ENCODE results near the gene GRID1.

Gene GRID1

DNA sequence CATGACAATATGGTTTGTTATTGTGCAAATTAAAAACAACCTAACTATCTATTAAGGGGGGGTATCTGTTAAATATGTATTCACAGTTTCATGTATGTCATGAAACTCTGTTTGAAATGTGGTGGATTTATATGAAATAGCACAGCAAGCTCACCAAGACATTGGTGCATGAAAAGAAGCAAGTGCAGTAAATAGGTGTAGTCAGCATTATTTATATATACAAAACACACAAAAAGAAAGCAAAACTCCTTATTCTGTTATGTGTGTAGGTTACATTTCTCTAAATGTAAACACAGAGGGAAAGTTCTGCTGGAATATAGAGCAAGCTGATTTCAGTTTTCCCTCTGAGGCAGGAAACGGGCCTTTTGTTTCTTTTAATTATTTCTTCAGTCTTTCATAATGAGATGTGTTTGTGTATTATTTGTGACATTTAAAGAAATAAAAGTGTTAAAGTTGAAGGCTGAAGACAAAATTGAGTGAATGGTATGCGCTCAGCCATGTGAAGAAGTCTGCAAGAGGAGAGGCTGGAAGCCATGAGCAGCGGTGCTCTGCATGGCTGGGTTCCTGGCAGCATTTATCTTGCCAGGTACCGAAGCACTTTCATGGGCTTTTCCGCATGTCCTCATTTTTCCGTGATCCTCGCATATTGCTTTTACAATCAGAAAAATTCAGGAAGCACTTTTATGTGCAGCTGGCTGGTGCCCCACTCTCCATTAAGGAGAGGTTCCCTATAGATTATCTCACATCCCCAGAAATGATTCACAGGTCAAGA, 38.5 kb downstream of the GRID1 start:
- TF ChIP-seq, protein P1, sequence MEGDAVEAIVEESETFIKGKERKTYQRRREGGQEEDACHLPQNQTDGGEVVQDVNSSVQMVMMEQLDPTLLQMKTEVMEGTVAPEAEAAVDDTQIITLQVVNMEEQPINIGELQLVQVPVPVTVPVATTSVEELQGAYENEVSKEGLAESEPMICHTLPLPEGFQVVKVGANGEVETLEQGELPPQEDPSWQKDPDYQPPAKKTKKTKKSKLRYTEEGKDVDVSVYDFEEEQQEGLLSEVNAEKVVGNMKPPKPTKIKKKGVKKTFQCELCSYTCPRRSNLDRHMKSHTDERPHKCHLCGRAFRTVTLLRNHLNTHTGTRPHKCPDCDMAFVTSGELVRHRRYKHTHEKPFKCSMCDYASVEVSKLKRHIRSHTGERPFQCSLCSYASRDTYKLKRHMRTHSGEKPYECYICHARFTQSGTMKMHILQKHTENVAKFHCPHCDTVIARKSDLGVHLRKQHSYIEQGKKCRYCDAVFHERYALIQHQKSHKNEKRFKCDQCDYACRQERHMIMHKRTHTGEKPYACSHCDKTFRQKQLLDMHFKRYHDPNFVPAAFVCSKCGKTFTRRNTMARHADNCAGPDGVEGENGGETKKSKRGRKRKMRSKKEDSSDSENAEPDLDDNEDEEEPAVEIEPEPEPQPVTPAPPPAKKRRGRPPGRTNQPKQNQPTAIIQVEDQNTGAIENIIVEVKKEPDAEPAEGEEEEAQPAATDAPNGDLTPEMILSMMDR (conservative IDR thresholded peaks at IDR 0.05): no peak

DNA sequence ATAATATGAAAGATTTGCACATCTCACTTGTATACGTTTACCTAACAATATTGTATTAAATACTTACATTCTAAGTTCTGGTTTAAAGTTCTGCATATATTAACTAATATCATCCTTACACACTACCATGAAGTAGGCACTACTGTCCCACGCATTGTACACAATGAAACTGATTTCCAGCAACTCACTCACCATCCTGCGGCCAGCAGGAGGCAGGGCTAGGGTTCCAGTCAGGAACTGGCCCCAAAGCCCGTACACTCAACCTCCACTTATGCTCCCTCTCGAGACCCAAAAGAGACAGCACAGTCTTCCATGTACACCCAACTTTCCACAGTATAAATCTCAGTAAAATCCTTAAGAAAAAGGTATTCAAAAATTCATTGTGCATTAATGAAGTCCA, 41.4 kb downstream of the GRID1 start:
- H3K27ac ChIP-seq: no peak overlapping the region
- TF ChIP-seq, protein P1 (conservative IDR thresholded peaks at IDR 0.05): no peak

More for the DNA sequence above, 38.5 kb downstream of the GRID1 start:
- no peak overlapping the region for H3K27ac ChIP-seq

GRCh38 chr10:86321568-86321967, 45.0 kb downstream of the GRID1 start:
- no peak overlapping the region for H3K27ac ChIP-seq

DNA sequence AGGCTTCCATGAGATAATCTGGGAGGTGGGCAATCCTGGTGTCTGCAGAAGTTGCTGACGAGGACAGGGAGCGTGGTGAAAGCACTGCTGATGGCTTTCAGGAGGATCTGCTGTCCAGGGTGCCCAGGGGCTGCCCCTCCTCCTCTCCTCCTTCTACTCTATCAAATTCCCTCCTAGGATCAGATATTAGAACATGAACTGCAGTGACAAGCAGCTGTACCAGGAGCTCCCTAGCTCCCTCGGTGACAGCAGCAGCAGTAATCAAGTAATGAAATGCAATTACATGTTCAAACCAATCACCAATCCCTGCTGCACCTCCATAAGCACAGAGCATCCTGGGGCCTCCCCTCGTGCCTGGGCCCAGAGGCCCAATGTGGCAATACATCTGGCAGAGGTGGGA, 46.9 kb downstream of the GRID1 start:
- TF ChIP-seq, protein P1 (conservative IDR thresholded peaks at IDR 0.05): no peak
- H3K27ac ChIP-seq: no peak overlapping the region

More at GRCh38 chr10:86321568-86321967, 45.0 kb downstream of the GRID1 start:
- TF ChIP-seq, protein P1 (conservative IDR thresholded peaks at IDR 0.05): no peak

DNA sequence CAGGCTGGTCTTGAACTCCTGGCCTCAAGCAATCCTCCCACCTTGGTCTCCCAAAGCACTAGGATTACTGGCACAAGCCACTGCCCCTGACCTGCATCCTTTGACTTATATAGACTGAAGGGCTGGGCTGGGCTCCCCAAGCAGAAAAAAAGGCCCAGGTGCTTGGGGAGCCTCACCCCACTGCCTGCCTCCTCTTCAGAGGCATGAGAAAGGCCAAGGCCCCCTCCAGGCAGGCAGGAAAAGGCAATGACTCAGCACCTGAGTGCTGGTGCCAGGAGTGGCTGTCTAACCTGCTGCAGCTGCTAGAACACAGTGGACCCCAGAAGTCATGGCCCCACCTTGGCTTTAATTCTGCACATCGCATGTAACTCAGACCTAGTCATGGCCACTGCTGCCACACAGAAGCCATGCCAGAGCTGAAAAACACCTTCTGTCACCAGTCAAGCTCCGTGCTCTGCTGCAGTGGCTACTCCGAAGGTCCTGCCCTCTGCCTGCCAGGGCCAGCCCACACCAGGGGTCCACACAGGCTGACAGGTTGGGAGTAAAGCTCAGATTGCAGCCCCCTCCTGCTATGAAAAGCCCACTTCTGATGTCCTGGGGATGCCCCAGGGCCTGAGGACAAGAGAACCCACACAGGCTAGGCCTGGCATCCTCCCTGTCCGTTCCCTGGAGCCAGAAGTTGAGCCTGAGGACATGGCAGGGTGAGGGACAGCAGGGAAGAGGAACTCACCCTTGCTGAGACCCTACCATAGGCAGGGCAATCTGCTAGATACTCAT, 48.5 kb downstream of the GRID1 start:
- H3K27ac ChIP-seq: no peak overlapping the region
- TF ChIP-seq, protein P1 (conservative IDR thresholded peaks at IDR 0.05): no peak

- H3K27ac ChIP-seq: no peak overlapping the region
- TF ChIP-seq, protein P1 (conservative IDR thresholded peaks at IDR 0.05): no peak
Measured at GRCh38 chr10:86316990-86317389, 49.6 kb downstream of the GRID1 start.

DNA sequence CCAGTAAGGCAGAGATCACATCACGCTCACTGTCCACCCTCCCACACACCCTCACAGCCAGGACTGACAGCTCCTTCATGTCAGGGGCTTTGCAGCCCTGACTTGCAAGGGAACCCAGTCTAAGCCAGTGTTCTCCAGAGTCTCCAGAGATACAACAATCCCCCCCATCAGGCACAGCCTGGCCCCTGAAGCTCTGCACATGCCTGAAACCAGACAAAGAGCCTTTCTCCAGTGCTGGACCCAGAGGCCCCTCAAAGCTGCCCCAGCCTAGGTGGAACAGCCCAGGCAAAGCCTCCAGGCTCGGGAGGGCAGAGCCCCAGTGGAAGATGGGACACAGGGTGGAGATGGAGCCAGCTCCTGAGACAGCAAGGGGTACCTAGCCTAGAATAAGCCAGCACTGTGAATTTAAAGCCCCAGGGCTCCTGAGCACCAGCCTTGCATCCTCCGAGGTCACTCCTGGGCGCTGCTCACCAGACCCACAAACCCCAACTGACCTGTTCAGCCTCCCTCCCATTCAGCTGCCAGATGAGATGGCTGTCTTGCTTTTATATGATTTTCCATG, 50.2 kb downstream of the GRID1 start:
- TF ChIP-seq, protein P1 (conservative IDR thresholded peaks at IDR 0.05): no peak

More for the DNA sequence above, 50.2 kb downstream of the GRID1 start:
- H3K27ac ChIP-seq: no peak overlapping the region
